RWPE2 (cell line): ENCODE data around the gene IDH3G.

Source experiments
- ATAC-seq: fragments of 200-7000 bp; cut with Tn5 transposase; 3 replicates; pipeline ENCODE4 v1.9.1; 2021; ENCODE audit warnings: low read depth
- DNase-seq: peaks from one replicate; pipeline ENCODE4 v3.0.0-alpha.2; 2020; ENCODE audit warnings: low spot score
- H3K27ac ChIP-seq: fragments of 450-650 bp; 2 replicates; pipeline ENCODE4 v1.5.1; 2017; ENCODE audit warnings: mild to moderate bottlenecking; ENCODE audit not compliant: poor library complexity, severe bottlenecking
- H3K27me3 ChIP-seq: fragments of 250-450 bp; sonication (Bioruptor Pico); 2 replicates; pipeline ENCODE4 v1.5.1; 2021; ENCODE audit warnings: mild to moderate bottlenecking, moderate library complexity; ENCODE audit not compliant: insufficient read depth, poor library complexity, severe bottlenecking
- H3K36me3 ChIP-seq: fragments of 250-450 bp; sonication (Bioruptor Pico); 2 replicates; pipeline ENCODE4 v1.5.1; 2020; ENCODE audit warnings: low read depth, mild to moderate bottlenecking, moderate library complexity
- H3K4me1 ChIP-seq: fragments of 250-450 bp; sonication (Bioruptor Pico); 2 replicates; pipeline ENCODE4 v1.5.1; 2021; ENCODE audit warnings: mild to moderate bottlenecking, moderate library complexity; ENCODE audit not compliant: insufficient read depth, poor library complexity, severe bottlenecking
- H3K4me3 ChIP-seq: fragments of 250-450 bp; sonication (Bioruptor Pico); 2 replicates; pipeline ENCODE4 v1.5.1; 2021; ENCODE audit warnings: mild to moderate bottlenecking, moderate library complexity; ENCODE audit not compliant: severe bottlenecking
- H3K9me3 ChIP-seq: fragments of 250-450 bp; sonication (Bioruptor Pico); 2 replicates; pipeline ENCODE4 v1.5.1; 2021; ENCODE audit warnings: mild to moderate bottlenecking, moderate library complexity; ENCODE audit not compliant: severe bottlenecking
- CTCF ChIP-seq: fragments of 450-650 bp; IDR thresholded peaks from one replicate; pipeline ENCODE4 v1.5.1; 2017; ENCODE audit warnings: mild to moderate bottlenecking, moderate library complexity; ENCODE audit not compliant: poor library complexity, severe bottlenecking

IDH3G gene

DNA sequence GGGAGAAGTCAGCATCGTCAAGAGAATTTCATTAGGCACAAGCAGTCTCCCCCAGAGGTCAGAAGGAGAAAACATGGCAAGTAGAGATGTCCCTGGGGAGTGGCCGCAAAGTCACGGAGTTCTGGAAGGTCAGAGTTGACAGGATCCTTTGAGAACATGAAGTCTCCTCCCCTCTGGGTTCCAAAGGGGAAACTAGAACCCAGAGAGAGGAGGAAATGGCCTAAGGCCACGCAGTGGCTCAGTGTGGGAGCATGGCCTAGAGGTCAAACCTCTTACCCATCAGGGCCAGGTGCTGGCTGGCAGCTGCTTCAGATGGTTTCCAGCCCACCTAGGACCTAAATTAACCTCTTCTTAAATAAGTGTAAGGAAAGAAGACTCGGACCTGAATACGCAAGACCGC is 884 bp downstream of the IDH3G start:
- peak overlapping the region; percentile 48 for H3K27ac ChIP-seq
- H3K27me3 ChIP-seq: no peaks in the 10 kb centered on the region
- TF ChIP-seq CTCF: no peak
- no peak for ATAC-seq
- H3K4me1 ChIP-seq: no peaks in the 10 kb centered on the region
- no peaks in the 10 kb centered on the region for H3K36me3 ChIP-seq
- H3K9me3 ChIP-seq: no peaks in the 10 kb centered on the region
- H3K4me3 ChIP-seq: peak overlapping the region; percentile 98
- DNase-seq: no peak

- H3K27me3 ChIP-seq: no peaks in the 10 kb centered on the region
- H3K27ac ChIP-seq: no peak overlapping the region
- H3K4me1 ChIP-seq: no peaks in the 10 kb centered on the region
- no peaks in the 10 kb centered on the region for H3K9me3 ChIP-seq
- no peaks in the 10 kb centered on the region for H3K36me3 ChIP-seq
- H3K4me3 ChIP-seq: no peak overlapping the region
- DNase-seq: no peak
- no peak for TF ChIP-seq CTCF
- ATAC-seq: no peak
These were observed 1.8 kb downstream of the IDH3G start for GRCh38 chrX:153792368-153792767.

DNA sequence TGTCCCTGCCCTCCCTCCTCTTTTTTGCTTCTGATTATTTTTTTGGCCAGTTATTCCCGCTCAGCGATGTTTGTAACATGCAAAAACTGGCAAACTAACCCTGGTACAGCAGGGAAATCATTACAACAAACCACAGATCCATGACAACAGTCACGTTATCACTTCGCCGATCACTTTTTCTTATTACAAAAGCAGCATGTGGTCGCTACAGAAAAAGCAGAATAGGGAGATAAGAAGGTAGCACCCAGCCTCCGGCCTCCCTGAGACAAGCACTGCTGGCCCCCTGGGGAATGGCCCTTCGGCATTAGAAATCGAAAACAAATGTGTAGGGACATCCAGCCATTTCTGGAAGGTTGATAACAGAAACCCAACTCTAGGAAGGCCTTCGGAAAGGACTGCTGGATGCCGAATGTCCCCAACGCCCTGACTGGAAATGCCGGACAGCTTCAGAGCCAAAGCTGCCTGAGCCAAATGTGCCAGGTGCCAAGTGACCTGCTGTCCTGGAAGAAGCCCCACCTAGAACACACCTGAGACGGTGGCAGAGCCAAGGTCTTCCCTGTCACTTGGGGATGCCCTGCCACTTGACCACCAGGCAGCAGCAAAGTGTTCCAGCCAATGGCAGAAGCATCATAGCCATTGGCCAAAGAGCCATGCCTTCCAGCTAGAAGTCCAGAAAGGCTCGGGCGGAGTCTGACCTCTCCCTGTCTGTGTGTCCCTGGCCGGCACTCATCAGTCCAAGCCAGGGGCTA is 2.9 kb downstream of the IDH3G start:
- Histone ChIP-seq H3K4me1 (no peaks in the 10 kb centered on the region), H3K9me3 (no peaks in the 10 kb centered on the region), H3K27me3 (no peaks in the 10 kb centered on the region), H3K36me3 (0 out of 2 replicates have a peak, but pooled peaks cover 2% of the 10 kb centered on the region), H3K4me3 (no peak overlapping the region), H3K27ac (no peak overlapping the region)
- no peak for TF ChIP-seq CTCF
- DNase-seq: no peak
- ATAC-seq: no peak

DNA sequence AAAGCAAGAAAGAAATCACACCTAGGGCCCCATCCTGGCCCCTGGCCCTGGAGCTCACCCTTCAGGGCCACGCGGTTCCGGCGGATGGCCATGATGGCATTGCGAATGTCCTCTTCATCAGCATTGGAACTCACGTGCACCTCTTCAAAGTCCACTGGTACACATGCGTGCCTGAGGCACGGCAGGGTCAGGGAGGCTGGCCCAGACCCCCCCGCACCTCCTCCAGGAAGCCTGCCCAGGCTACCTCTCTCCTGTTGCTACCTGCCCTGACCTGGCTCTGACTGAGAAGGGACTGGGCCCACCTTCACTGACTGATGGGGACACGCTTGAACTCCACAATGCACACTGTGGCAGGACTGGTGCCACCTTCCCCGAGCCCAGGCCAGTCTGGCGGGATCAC is 4.5 kb downstream of the IDH3G start:
- Histone ChIP-seq H3K4me3 (no peak overlapping the region), H3K4me1 (no peaks in the 10 kb centered on the region), H3K27ac (no peak overlapping the region), H3K27me3 (no peaks in the 10 kb centered on the region), H3K36me3 (0 out of 2 replicates have a peak, but pooled peaks cover 4% of the 10 kb centered on the region), H3K9me3 (no peaks in the 10 kb centered on the region)
- no peak for TF ChIP-seq CTCF
- no peak for ATAC-seq
- DNase-seq: no peak

DNA sequence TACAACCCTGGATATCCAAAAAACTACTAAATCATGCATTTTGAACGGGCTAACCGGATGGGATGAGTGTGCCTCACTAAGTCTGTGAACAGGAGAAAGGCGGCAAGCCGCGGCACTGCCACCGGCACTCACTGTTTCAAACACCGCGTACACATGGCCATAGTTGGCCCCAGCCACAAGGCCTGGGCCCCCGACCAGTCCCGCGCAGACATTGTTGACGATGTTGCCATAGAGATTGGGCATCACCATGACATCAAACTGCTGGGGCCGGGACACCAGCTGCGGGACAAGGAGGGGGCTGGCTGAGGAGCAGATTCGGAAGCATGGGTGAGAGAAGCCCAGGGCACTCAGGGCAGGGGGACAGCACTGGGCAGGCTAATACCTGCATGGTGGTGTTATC is 7.5 kb downstream of the IDH3G start:
- no peaks in the 10 kb centered on the region for H3K9me3 ChIP-seq
- DNase-seq (no peak), ATAC-seq (no peak)
- 0 out of 2 replicates have a peak, but pooled peaks cover 4% of the 10 kb centered on the region for H3K36me3 ChIP-seq
- H3K27ac ChIP-seq: no peak overlapping the region
- no peak for TF ChIP-seq CTCF
- H3K4me1 ChIP-seq: no peaks in the 10 kb centered on the region
- H3K4me3 ChIP-seq: no peak overlapping the region
- H3K27me3 ChIP-seq: no peaks in the 10 kb centered on the region
